Activated T-helper 1 cell treated with Interleukin-2 at 50 U/mL for 16 hours (primary cell): ENCODE measurements around the gene UBA1.
A peak's percentile ranks its signal among the peaks of the same experiment; 100 is the strongest.

Experiments used
- DNase-seq: peaks from one replicate; pipeline ENCODE4 v3.0.0-alpha.2; 2020; ENCODE audit warnings: low read depth

Gene UBA1

DNA sequence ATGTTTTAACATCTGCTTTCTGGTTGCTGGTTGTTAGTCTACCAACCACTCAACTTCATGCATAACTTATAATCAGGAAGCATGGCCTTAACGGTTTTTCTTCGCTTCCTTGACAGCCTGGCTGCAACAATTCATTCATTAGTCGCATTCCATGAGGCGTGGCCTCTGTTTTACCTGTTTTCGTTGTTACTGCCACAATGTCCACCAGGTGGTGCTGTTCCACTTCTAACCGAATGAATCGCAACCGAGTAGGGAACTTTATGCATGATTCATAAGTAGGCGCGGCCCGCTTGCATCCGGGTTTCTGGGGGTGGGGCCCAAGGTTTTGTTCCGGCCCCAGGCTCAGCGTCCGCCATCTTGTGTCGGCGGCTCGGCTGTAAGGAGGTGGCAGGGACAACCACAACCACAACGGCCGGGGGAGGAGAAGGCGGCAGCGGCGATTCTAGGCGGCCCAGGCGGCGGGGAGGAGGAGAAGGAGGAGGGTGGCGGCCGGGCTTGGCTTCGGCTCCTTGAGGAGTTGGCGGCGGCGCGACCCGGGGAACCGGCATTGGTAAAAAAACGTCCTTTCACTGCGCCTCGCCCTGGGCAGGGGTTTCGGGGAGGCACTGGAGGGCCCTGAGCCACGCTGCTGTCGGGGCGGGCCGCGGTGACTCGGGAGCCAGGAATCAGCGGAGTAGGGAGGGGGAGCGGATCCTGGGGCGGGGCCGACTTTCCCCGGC is at the start of gene UBA1:
UBA1 (plus strand) TSS at position 355 of the 719 bp plus-strand sequence. CDS start 4,974 bp downstream, outside the sequence.
- peak; percentile 94 for DNase-seq

GRCh38 chrX:47143894-47144625 is 49.6 kb upstream of the UBA1 start:
- DNase-seq = no peak

DNA sequence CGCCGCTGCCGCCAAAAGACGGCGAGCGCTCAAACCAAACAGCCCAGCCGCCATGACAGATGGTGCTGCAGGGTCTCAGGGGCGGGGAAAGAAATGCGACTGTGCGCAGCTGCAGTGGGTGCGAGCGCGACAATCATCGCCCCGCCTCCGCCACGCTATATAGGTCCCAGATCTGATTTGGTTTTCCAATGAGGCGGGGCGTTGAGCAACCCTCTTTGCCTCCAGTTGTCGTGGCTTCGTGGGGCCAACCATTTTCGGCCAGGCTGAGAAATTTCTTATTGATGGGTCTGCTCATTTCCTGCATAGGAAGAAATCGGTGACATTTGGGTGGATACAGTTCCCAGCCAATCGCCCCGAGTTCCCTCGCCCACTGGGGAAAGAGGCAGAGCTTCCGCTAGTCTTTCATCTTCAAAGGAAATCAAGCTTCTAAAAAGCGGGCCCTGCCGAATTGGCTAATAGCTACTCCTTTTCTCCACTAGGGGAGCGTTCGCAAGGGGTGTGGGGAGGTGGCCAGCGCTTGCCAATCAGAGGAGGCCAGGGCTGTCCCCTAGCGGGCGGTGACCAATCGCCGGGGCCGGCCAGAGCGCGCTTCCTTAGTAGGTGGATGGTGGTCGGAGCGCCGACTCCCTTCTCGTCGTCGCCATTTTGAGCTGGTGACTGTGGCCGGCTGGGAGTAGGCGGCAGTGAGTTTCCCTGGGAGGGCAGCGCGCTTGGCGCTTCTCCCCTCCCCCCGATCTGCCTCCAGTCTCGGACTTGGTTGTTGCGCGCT is 48.8 kb upstream of the UBA1 start, which contains the start of the genes NDUFB11 and RBM10:
NDUFB11 (minus strand) TSS at position 77 of the 769 bp plus-strand sequence; CDS start at position 54, 23 bp downstream.
RBM10 (plus strand) TSS at position 596 of the 769 bp plus-strand sequence. CDS start 2,261 bp downstream, outside the sequence.
- DNase-seq = peak; percentile 80

GRCh38 chrX:47145395-47146120 is 48.1 kb upstream of the UBA1 start:
- no peak for DNase-seq

DNA sequence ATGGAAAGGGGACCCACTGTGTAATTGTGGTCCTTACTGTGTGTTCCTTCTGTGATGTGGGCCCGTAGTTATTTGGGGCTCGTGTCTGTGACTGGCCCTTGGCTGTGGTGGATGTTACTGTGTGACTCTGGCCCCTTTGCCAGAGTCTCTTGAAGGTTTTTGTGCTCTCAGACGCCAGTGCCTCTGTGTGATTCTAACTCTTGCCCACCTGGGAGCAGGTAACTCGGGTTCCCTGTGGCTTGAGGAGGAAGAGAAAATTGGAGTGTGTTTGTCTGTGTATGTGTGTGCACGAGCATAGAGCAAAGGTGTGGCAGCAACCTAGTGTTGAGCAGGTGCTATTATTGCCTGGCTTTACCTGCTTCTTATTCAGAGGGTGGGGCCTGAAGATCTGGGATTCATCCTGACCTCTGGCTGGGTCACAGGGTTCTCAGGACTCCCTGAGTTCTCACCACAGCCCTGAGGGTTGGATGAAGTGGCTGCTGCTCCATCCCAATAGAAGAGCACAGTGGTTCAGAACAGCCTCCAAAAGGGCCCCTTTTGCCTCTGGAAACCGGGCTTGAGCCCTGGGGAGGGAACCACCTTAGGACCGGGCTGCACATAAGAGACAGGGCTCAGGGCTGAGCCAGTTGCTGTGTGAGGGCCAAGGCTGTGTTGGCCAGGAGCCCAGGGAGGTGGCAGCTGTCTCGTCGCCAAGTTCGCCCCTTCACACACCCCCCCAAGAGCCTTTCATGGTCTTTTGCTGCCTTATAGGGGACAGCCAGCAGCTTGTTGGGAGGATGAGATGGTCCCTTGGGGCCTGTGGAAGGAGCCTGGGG is 47.3 kb upstream of the UBA1 start:
- no peak for DNase-seq

DNA sequence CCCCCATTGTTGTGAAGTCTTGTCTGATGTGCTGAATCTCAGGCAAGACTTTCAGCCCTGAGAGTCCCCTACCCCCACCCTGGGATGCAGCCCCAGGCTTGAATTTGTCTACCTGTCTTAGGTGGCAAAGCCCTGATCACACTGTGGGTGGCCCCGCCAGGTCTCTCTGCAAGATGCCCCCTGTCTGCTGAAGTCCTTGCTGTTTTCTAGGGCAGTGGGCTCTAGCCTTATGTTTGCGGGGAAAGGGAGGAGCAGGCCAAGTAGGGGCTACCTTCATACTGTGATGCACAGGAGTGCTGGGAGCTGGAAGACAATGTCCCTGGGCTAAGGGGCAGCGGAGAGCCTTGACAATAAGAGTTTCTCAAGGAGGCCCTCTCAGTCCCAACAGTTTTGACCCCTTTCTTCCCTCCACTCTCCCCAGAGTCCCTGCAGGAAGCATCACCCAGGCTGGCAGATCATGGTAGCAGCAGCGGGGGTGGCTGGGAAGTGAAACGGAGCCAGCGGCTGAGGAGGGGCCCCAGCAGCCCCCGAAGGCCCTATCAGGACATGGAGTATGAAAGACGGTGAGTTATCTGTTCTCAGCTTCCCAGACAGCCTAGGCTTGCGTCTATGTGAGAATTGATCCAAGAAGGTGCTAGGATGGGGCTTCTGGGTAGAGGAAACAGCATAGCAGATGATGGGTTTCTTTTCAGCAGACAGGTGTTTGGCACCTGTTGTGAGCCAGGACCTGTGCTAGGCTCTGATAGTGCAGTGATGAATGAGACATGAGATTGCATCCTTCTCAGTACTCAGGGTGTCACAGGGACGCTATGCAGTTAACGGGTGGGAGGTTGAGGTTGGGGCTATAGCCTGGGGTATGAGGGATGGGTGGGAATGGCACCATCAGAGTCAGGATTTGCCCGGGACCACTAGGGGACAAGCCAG is 46.4 kb upstream of the UBA1 start:
- DNase-seq = no peak

DNA sequence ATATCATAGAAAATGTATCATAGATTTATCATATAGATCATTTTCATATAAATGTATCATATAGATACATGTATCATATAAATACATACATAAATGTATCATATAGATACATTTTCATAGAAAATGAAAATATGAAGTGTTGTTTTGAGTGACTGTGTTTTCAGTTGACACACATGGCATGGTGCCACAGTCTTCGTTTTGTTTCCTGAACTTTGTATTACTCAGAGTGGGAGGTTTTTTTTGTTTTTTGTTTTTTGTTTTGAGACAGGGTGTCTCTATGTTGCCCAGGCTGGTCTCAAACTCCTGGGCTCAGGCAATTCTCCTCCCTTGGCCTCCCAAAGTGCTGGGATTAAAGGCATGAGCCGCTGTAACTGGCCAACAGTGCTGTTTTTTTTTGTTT is 44.7 kb upstream of the UBA1 start:
- DNase-seq = no peak

- no peak for DNase-seq
Measured at GRCh38 chrX:47151435-47151834, 42.2 kb upstream of the UBA1 start.

GRCh38 chrX:47156611-47157520 is 36.8 kb upstream of the UBA1 start:
- DNase-seq = no peak

- DNase-seq = no peak
Measured at GRCh38 chrX:47158131-47158530, 35.5 kb upstream of the UBA1 start.

- no peak for DNase-seq
Measured at GRCh38 chrX:47158781-47159180, 34.8 kb upstream of the UBA1 start.

- no peak for DNase-seq
Measured at GRCh38 chrX:47160781-47161180, 32.8 kb upstream of the UBA1 start.

DNA sequence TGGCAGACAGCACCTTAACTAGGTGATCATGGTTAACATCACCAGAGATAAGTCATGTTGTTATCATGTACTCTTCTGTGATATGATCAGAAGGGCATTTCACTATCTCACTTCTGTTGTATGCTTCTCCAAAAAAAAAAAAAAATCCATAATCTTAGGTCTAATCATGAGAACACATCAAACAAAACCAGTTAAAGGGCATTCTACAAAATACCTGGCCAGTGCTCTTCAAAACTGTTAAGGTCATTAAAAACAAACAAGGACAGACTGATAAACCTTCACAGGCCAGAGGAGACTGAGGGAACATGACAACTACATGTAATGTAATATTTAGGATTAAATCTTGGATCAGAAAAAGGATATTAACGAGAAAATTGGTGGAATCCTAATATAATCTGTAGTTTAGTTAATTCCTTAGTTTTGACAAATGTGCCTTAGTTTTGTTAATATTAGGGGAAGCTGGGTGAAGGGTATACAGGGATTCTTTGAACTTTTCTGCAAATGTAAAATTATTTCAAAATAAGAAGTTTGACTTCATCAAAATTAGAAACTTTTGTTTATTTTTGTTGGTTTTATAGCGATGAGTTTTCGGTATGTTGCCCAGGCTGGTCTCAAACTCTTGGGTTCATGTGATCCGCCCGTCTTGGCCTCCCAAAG is 30.6 kb upstream of the UBA1 start:
- no peak for DNase-seq

DNA sequence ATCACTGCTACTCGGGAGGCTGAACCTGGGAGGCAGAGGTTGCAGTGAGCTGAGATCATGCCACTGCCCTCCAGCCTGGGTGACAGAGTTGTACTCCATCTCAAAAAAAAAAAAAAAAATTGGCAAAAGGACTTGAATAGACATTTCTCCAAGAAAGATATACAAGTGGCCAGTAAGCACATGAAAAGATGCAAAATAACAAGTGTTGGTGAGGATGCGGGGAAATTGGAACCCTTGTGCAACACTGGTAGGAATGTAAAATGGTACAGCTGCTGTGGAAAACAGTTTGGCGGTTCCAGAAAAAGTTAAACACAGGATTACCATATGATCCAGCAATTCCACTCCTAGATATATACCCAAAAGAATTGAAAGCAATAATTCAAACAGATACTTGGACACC is 29.2 kb upstream of the UBA1 start:
- DNase-seq = no peak

GRCh38 chrX:47166126-47166525 is 27.5 kb upstream of the UBA1 start:
- DNase-seq = no peak

- no peak for DNase-seq
Measured at GRCh38 chrX:47168495-47169073, 25.0 kb upstream of the UBA1 start.

DNA sequence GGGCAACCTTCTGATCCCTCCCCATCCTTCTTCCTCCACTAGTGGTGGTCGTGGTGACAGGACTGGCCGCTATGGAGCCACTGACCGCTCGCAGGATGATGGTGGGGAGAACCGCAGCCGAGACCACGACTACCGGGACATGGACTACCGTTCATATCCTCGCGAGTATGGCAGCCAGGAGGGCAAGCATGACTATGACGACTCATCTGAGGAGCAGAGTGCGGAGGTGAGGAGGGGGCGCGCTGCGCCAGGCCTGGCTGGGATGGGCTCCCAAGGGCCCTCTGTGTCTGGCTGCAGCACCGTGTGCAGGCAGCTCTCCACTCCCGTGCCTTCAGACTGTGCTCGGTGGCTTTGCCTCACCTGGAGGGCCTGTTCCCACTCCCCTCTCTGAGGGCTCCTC is 24.4 kb upstream of the UBA1 start:
- no peak for DNase-seq
